Bronchial epithelial cell (primary cell): ENCODE measurements around the gene CLASP1. TPM values are rescaled to one million over a fixed set of nuclear protein-coding genes. Genes with fewer than 3 reads are reported as not detected.
"Not testable (repeated sequence)": the region's sequence is repeated elsewhere in the genome, so short reads cannot be mapped to it uniquely, and the experiment has no call there.

ENCODE experiments used
- DNase-seq: peaks from one replicate; pipeline ENCODE4 v3.0.0-alpha.2; 2010; ENCODE audit warnings: low read depth
- FAIRE-seq: peaks from 2 replicates; lab custom pipeline; 2011; peaks lifted over from hg19 to GRCh38; lab: Jason Lieb, UNC
- H3K27me3 ChIP-seq: 2 replicates; pipeline ENCODE4 v1.5.1; 2011; ENCODE audit warnings: low read length; ENCODE audit not compliant: control insufficient read depth, insufficient read depth
- H3K36me3 ChIP-seq: 2 replicates; pipeline ENCODE4 v1.5.1; 2011; ENCODE audit warnings: low read length; ENCODE audit not compliant: control insufficient read depth, insufficient read depth
- H3K4me3 ChIP-seq: 2 replicates; pipeline ENCODE4 v1.5.1; 2011; ENCODE audit warnings: mild to moderate bottlenecking, low read depth, low read length, control low read depth
- CTCF ChIP-seq: IDR thresholded peaks from 2 replicates; pipeline ENCODE4 v1.5.1; 2011; ENCODE audit warnings: mild to moderate bottlenecking, moderate library complexity, low read length, control low read depth, inconsistent platforms; ENCODE audit not compliant: insufficient read depth, severe bottlenecking
- total RNA-seq: library from RNA; depleted of rRNA; stranded (reverse); fragments of >200 nt; gene quantifications from 2 replicates; pipeline ENCODE4 v1.2.1, GENCODE V29; 2014

CLASP1 gene
- total RNA-seq, 1 donor from 2014 or later = 56.9 TPM

GRCh38 chr2:121479882-121480522 lies 169.3 kb downstream of the CLASP1 start:
- Histone ChIP-seq H3K4me3 (no peak overlapping the region), H3K36me3 (no peaks in the 10 kb centered on the region), H3K27me3 (no peaks in the 10 kb centered on the region)
- DNase-seq (peak; percentile 40), FAIRE-seq (no peak)
- peak; percentile 59 for TF ChIP-seq CTCF

GRCh38 chr2:121478996-121479745 lies 170.1 kb downstream of the CLASP1 start:
- H3K36me3 ChIP-seq = no peaks in the 10 kb centered on the region
- no peak for TF ChIP-seq CTCF
- H3K4me3 ChIP-seq = no peak overlapping the region
- DNase-seq (no peak), FAIRE-seq (no peak)
- no peaks in the 10 kb centered on the region for H3K27me3 ChIP-seq

GRCh38 chr2:121478358-121478995 lies 170.8 kb downstream of the CLASP1 start:
- peak; percentile 99 for FAIRE-seq
- not testable (repeated sequence) for H3K27me3 ChIP-seq, DNase-seq, H3K36me3 ChIP-seq, H3K4me3 ChIP-seq

- no peak for DNase-seq
- no peak for FAIRE-seq
- no peak overlapping the region for H3K4me3 ChIP-seq
- no peaks in the 10 kb centered on the region for H3K36me3 ChIP-seq
- no peaks in the 10 kb centered on the region for H3K27me3 ChIP-seq
- no peak for TF ChIP-seq CTCF
These were observed 172.6 kb downstream of the CLASP1 start for GRCh38 chr2:121476684-121477083.

GRCh38 chr2:121475811-121476571 lies 173.3 kb downstream of the CLASP1 start:
- Histone ChIP-seq H3K36me3 (no peaks in the 10 kb centered on the region), H3K4me3 (no peak overlapping the region), H3K27me3 (no peaks in the 10 kb centered on the region)
- TF ChIP-seq CTCF = no peak
- FAIRE-seq = no peak
- peak; percentile 76 for DNase-seq

GRCh38 chr2:121473512-121473911 lies 175.8 kb downstream of the CLASP1 start:
- H3K4me3 ChIP-seq = no peak overlapping the region
- TF ChIP-seq CTCF = no peak
- FAIRE-seq = no peak
- H3K27me3 ChIP-seq = no peaks in the 10 kb centered on the region
- H3K36me3 ChIP-seq = peaks cover 12% of the 10 kb centered on the region
- DNase-seq = no peak
